GM12878 (cell line): Measurements from ENCODE around the gene KCNJ16. TPM values are rescaled to one million over a fixed set of nuclear protein-coding genes. Genes with fewer than 3 reads are reported as not detected.

Source experiments
- ATF7 ChIP-seq: fragments of 450-650 bp; IDR thresholded peaks from 2 replicates; pipeline ENCODE4 v1.6.1; 2016; ENCODE audit warnings: low read depth, mild to moderate bottlenecking
- NFYB ChIP-seq: IDR thresholded peaks from 2 replicates; pipeline ENCODE4 v1.6.1; 2011; ENCODE audit warnings: low read depth, mild to moderate bottlenecking, low read length, improper control_type of control experiment, moderate library complexity; ENCODE audit not compliant: insufficient read depth
- POLR2AphosphoS5 ChIP-seq: IDR thresholded peaks from 2 replicates; pipeline ENCODE4 v1.6.1; 2011; ENCODE audit warnings: mild to moderate bottlenecking, low read length, inconsistent platforms
- RCOR1 ChIP-seq: conservative IDR thresholded peaks from 2 replicates; pipeline ENCODE4 v1.6.1; 2012; ENCODE audit warnings: low read depth, low read length, improper control_type of control experiment
- RUNX3 ChIP-seq: IDR thresholded peaks from 2 replicates; pipeline ENCODE4 v1.6.1; 2012; ENCODE audit warnings: low read length, inconsistent platforms
- STAT1 ChIP-seq: fragments of 450-650 bp; conservative IDR thresholded peaks from 2 replicates; pipeline ENCODE4 v1.6.1; 2014; ENCODE audit warnings: antibody characterized with exemption, mild to moderate bottlenecking
- TCF7 ChIP-seq: IDR thresholded peaks from 2 replicates; pipeline ENCODE4 v1.6.1; 2014; ENCODE audit warnings: antibody characterized with exemption, borderline replicate concordance
- YY1 ChIP-seq: IDR thresholded peaks from 2 replicates; pipeline ENCODE4 v1.6.1; 2011; ENCODE audit warnings: low read depth, mild to moderate bottlenecking, low read length
- ZNF217 ChIP-seq: fragments of 450-650 bp; IDR thresholded peaks from 2 replicates; pipeline ENCODE4 v1.6.1; 2017; ENCODE audit warnings: antibody characterized with exemption, mild to moderate bottlenecking
- polyA plus RNA-seq, 11 experiments: library from polyadenylated mRNA; depleted of rRNA in 4 of 11; unstranded in 6 of 11; stranded (reverse) in 5 of 11; fragments of >200 nt; fragmentation: Nextera tagmentation in 4 of 11; fragmentation: Illumina TruSeq in 1 of 11; extraction: Ambion mirVana in 4 of 11; extraction: Trizol in 1 of 11; gene quantifications; 1 replicate in 1 of 11; 2 replicates in 10 of 11; pipeline versions ENCODE4 v1.2.1 to v1.2.3, GENCODE V29; 2011 to 2016; ENCODE audit warnings: inconsistent platforms in 2 of 11, missing spikeins in 2 of 11, low read depth in 1 of 11
- total RNA-seq, 4 experiments: library from RNA; depleted of rRNA in 3 of 4; stranded (reverse); fragments of >200 nt in 3 of 4; fragmentation: Illumina TruSeq in 1 of 4; extraction: Trizol in 1 of 4; gene quantifications; 2 replicates each; pipeline versions ENCODE4 v1.2.1 to v1.2.3, GENCODE V29; 2013 to 2021
- TF ChIP-seq, protein P1 (sequence below): fragments of 450-650 bp; IDR thresholded peaks from 2 replicates; pipeline ENCODE4 v1.6.1; 2016; ENCODE audit warnings: mild to moderate bottlenecking, moderate library complexity, borderline replicate concordance
- TF ChIP-seq, protein P2 (sequence below): fragments of 450-650 bp; IDR thresholded peaks from 2 replicates; pipeline ENCODE4 v1.6.1; 2018; ENCODE audit warnings: mild to moderate bottlenecking, low read depth, moderate library complexity; ENCODE audit not compliant: partially characterized antibody
- TF ChIP-seq, protein P3 (sequence below): fragments of 150-350 bp; IDR thresholded peaks from 2 replicates; pipeline ENCODE4 v1.6.1; 2014; ENCODE audit warnings: mild to moderate bottlenecking, low read depth, low read length

Gene KCNJ16
- total and polyA plus RNA-seq, 10 of the 15 experiments (the other 5 are each of a cell fraction or from before 2014, with no cell fraction given) = 0.08 to 0.24 (median 0.20) TPM; not detected in 7

DNA sequence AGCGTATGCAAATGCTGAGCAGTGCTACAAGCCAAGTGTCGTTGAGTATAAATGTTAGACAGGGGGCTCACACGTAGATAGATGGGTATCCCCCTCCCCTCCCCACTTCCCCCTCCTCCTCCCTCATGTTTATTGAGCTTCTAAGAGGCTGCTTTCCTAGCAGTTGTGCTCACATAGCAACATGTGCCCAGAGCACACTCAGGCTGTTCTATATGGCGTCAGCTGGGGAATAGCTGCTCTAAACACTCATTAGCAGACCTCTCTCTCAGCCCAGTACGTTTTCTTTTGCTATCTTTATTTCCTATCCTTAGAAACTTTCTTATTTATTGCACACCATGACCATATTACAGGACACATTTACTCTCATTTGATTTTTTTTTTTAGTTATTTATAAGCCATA, 96.1 kb downstream of the KCNJ16 start (continued):
- TF ChIP-seq STAT1 (no peak), YY1 (no peak), NFYB (no peak), POLR2AphosphoS5 (no peak), ATF7 (no peak), RUNX3 (no peak), TCF7 (no peak), ZNF217 (no peak), RCOR1 (no peak)
- TF ChIP-seq, protein P1, sequence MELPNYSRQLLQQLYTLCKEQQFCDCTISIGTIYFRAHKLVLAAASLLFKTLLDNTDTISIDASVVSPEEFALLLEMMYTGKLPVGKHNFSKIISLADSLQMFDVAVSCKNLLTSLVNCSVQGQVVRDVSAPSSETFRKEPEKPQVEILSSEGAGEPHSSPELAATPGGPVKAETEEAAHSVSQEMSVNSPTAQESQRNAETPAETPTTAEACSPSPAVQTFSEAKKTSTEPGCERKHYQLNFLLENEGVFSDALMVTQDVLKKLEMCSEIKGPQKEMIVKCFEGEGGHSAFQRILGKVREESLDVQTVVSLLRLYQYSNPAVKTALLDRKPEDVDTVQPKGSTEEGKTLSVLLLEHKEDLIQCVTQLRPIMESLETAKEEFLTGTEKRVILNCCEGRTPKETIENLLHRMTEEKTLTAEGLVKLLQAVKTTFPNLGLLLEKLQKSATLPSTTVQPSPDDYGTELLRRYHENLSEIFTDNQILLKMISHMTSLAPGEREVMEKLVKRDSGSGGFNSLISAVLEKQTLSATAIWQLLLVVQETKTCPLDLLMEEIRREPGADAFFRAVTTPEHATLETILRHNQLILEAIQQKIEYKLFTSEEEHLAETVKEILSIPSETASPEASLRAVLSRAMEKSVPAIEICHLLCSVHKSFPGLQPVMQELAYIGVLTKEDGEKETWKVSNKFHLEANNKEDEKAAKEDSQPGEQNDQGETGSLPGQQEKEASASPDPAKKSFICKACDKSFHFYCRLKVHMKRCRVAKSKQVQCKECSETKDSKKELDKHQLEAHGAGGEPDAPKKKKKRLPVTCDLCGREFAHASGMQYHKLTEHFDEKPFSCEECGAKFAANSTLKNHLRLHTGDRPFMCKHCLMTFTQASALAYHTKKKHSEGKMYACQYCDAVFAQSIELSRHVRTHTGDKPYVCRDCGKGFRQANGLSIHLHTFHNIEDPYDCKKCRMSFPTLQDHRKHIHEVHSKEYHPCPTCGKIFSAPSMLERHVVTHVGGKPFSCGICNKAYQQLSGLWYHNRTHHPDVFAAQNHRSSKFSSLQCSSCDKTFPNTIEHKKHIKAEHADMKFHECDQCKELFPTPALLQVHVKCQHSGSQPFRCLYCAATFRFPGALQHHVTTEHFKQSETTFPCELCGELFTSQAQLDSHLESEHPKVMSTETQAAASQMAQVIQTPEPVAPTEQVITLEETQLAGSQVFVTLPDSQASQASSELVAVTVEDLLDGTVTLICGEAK = no peak
- TF ChIP-seq, protein P2, sequence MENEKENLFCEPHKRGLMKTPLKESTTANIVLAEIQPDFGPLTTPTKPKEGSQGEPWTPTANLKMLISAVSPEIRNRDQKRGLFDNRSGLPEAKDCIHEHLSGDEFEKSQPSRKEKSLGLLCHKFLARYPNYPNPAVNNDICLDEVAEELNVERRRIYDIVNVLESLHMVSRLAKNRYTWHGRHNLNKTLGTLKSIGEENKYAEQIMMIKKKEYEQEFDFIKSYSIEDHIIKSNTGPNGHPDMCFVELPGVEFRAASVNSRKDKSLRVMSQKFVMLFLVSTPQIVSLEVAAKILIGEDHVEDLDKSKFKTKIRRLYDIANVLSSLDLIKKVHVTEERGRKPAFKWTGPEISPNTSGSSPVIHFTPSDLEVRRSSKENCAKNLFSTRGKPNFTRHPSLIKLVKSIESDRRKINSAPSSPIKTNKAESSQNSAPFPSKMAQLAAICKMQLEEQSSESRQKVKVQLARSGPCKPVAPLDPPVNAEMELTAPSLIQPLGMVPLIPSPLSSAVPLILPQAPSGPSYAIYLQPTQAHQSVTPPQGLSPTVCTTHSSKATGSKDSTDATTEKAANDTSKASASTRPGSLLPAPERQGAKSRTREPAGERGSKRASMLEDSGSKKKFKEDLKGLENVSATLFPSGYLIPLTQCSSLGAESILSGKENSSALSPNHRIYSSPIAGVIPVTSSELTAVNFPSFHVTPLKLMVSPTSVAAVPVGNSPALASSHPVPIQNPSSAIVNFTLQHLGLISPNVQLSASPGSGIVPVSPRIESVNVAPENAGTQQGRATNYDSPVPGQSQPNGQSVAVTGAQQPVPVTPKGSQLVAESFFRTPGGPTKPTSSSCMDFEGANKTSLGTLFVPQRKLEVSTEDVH = no peak
- TF ChIP-seq, protein P3, sequence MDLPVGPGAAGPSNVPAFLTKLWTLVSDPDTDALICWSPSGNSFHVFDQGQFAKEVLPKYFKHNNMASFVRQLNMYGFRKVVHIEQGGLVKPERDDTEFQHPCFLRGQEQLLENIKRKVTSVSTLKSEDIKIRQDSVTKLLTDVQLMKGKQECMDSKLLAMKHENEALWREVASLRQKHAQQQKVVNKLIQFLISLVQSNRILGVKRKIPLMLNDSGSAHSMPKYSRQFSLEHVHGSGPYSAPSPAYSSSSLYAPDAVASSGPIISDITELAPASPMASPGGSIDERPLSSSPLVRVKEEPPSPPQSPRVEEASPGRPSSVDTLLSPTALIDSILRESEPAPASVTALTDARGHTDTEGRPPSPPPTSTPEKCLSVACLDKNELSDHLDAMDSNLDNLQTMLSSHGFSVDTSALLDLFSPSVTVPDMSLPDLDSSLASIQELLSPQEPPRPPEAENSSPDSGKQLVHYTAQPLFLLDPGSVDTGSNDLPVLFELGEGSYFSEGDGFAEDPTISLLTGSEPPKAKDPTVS = no peak
